GM12801 (cell line): ENCODE measurements around the gene CARMIL1.

Experiments used
- TF ChIP-seq, protein P1 (sequence below): IDR thresholded peaks from one replicate; pipeline ENCODE4 v1.5.1; 2011; ENCODE audit warnings: control low read depth; ENCODE audit not compliant: insufficient read length; ENCODE audit errors: extremely low read depth

The CARMIL1 gene

GRCh38 chr6:25635886-25636317 is 356.7 kb downstream of the CARMIL1 start:
- TF ChIP-seq, protein P1, sequence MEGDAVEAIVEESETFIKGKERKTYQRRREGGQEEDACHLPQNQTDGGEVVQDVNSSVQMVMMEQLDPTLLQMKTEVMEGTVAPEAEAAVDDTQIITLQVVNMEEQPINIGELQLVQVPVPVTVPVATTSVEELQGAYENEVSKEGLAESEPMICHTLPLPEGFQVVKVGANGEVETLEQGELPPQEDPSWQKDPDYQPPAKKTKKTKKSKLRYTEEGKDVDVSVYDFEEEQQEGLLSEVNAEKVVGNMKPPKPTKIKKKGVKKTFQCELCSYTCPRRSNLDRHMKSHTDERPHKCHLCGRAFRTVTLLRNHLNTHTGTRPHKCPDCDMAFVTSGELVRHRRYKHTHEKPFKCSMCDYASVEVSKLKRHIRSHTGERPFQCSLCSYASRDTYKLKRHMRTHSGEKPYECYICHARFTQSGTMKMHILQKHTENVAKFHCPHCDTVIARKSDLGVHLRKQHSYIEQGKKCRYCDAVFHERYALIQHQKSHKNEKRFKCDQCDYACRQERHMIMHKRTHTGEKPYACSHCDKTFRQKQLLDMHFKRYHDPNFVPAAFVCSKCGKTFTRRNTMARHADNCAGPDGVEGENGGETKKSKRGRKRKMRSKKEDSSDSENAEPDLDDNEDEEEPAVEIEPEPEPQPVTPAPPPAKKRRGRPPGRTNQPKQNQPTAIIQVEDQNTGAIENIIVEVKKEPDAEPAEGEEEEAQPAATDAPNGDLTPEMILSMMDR: no peak

DNA sequence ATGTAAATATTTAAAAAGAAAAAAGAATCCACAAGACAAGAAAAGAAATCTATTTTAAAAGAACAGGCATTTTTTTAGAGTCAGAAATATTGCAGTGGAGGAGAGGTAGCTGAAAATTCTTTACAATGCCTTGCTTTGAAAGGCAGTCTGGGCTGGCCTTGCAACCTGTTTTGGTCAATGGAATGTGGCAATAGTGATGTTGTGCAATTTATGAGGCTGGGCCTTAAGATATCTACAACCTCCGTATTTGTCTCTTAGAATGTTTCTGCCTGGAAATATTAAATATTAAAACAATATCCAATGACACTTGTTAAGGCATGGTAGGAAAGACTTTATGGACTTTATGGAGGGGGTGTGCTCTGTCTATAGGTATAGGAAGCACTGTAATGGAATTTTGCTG is 358.0 kb downstream of the CARMIL1 start:
- TF ChIP-seq, protein P1: no peak

DNA sequence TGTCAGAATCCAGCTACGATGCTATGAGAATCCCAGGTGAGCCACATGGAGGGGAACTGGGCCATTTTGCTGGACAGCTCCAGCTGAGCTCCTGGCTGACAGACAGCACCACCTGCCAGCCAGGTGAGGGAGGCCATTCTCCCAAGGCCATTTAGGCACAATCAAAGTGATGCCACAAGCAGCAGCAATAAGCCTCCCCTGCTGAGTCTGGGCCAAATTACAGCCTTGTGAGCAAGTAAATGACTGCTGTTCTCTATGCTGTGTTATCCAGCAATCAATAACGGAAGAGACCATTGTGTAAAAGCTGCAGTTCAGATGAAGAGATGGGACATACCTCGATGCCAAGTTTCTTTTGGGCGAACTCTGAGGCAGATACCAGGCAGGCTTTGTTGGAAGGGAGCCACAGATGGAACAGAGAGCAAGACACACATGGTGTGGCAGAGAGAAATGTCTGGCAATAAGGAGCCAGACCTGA is 358.8 kb downstream of the CARMIL1 start:
- TF ChIP-seq, protein P1: no peak

- TF ChIP-seq, protein P1: no peak
These were observed 360.5 kb downstream of the CARMIL1 start for GRCh38 chr6:25639653-25640052.

DNA sequence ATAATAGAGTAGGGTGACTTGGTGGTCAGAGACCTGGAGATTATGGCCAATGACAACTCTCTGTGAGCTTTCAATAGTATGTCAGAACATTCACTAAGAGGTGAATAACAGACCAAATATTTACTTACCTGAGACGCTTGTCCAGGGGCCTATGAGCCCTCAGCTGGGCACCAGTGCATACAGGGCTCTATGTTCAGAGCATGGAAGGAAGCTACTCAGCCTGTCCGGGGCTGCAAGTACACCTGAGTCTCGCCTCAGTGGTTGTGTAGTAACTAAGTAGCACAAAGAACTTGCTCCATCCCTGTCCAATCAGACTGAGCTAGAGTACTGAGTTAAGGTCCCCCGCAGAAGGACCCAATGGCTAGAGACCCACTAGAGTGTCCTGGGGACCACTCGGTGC is 361.3 kb downstream of the CARMIL1 start:
- TF ChIP-seq, protein P1: no peak

- TF ChIP-seq, protein P1: no peak
These were observed 361.7 kb downstream of the CARMIL1 start for GRCh38 chr6:25640891-25641290.

DNA sequence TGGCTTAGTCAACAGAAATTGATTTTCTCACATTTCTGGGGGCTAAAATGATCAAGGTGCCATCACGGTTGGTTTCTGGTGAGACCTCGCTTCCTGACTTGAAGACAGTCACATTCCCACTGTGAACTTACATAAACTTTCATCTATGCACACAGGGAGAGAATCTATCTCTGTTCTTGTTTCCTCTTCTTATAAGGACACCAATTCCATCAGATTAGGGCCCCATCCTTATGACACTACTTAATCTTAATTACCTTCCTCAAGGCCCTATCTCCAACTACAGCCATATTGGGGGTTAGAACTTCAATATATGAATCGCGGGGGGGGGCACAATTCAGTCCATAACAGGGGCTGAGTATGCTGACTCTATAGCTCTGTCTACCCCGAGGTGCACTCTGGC is 362.2 kb downstream of the CARMIL1 start:
- TF ChIP-seq, protein P1: no peak
